Activated CD8-positive, alpha-beta memory T cell treated with anti-CD3 and anti-CD28 coated beads, Interleukin-2, amount 50 U/mL, for 4 hours (primary cell): ENCODE results near the gene FOXO1.
A peak's percentile ranks its signal among the peaks of the same experiment; 100 is the strongest.

Source experiments
- DNase-seq: peaks from one replicate; pipeline ENCODE4 v3.0.0-alpha.2; 2020

The FOXO1 gene

DNA sequence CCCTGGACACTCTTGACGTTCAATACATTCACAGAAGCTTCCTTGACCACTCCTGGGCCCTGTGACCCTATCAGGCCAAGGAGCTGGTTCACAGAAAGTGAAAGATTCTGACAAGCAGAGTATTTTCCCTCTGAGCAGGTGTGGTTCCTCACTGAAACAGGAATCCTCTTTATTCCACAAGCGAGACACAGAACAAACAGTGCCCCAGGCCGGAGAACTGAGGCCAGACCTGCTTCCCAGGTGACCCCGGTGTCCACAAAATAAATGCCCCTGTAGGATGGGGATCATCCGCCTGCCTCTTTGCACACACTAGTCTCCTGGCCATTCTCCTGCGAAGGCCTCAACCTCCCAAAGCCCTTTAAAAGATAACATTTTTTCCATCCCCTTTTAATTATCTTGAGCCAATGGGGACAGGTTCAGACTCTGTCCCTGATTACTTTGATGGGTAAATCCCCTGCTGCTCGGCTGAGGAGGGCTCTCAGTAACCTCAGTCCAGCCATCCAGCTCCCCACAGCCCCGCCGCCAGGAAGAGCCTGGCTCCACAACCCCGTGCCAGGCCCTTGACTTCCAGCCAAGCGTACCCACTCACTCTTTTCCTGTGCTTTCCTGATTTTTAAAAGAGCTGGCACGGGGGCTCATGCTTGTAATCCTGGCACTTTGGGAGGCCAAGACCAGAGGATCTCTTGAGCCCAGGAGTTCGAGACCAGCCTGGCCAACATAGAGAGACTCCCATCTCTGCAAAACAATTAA, 129.1 kb downstream of the FOXO1 start:
- DNase-seq, result no peak

DNA sequence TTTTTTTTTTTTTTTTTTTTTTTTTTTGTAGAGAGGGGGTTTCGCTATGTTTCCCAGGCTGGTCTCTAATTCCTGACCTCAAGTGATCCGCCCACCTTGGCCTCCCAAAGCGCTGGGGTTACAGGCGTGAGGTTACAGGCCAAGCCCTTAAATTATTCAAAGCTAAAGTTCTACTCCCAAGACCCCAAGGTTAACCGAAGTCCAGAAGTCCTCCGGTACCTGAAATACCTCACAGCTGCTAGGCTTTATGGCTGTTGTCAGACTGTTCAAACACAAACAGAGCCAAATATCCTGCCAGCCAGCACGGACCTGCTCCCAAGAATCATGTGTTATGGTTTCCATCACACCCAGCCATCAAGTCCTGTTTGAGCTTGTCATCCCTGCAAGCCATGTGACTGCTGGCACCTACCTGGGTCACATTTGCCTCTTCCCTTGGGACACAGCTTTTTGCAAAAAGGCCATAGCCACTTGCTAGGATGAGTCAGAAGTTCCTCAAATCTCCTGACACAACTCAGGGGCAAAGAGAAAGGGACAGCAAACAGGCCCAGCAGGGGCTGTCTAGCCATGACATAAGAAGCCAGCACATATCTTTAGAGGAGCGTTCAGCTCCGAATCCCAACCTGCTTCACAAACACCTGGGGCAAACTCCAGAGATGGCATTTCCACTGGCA, 129.9 kb downstream of the FOXO1 start:
- DNase-seq, result no peak

DNA sequence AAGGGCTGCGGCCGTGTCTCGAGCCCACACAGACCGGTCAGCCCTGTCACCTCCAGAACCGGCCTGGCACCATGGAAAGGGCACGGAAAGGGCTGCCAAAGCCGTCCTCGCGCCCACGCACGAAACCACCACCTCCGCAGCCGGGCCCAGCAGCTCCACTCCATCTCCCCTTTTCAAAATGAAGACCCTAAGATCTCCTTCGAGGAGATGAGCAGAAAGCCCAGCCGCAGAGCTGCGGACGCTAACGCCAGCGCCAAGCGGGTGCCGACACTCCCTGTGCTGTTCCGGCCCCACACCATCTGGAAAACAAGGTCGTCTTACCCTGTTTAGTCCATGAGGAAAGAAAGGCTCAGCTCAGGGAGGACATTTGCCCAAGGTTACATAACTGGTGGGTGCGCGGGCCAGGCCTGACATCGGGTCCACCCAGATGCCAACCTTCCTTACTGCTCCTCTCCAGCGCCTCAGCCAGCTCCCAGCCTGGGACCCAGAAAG, 131.1 kb downstream of the FOXO1 start:
- no peak for DNase-seq

DNA sequence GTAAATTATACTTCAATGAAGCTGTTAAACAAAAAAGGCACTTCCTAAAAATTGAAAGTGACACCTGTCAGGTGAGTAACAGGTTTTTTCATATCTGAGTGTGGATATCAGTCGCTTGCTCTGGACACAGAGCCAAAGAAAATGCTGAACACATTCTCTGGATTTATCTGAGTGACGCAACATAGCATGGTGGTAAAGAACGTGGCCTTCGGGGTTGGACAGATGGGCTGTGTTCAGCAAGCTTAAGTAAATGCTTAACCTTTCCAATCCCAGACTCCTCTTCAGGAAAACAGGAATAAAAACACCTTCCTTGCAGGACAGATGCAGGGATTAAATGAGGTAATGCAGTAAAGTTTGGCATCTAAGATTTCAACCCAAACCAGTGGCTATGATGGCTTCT, 132.0 kb downstream of the FOXO1 start:
- no peak for DNase-seq

DNA sequence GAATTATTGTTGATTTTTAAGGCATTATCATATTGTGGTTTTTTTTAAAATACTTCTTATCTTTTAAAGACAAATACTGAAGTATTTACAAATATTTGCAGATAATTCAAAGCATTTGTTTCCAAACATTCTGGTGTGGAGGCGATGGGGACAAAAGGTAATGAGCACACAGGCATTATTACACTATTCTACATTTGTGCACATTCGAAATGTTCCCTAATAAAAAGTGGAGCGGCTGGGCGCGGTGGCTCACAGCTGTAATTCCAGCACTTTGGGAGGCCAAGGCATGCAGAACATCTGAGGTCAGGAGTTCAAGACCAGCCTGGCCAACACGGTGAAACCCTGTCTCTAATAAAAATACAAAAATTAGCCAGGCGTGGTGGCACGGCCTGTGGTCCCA, 133.4 kb downstream of the FOXO1 start:
- no peak for DNase-seq

DNA sequence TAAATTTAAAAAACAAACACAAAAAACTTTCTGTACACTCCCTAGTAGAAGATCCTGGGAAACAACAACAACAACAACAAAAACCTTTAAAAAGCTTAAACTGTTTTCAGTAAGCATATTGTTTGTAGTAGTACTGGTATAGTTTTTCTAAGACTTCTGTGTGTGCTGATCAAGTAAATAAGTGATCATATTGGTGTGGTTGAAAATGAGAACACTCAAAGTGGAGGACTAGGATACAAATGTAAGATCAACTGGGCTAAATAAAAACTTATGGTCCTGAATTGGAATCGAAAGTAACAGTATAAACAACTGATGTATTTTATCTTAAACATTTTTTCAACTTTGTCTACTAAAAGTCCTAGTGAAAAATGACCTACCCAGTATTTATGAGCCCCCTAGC, 135.5 kb downstream of the FOXO1 start:
- DNase-seq, result no peak

DNA sequence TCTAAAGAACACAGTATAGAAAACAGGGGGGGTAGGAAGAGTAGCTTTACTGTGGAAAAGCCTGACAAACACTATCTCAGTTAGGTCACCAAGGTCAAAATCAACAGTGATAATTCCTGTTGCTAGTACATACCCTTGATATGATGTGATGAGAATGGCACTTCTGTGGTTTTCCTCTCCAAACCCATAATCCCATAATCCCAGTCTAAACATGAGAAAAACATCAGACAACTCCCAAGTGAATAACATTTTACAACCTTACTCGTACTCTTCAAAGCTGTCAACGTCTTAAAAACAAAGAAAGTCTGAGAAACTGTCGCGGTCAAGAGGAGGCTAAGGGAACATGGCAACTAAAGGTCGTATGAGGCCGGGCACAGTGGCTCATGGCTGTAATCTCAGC, 137.6 kb downstream of the FOXO1 start:
- DNase-seq, result no peak

DNA sequence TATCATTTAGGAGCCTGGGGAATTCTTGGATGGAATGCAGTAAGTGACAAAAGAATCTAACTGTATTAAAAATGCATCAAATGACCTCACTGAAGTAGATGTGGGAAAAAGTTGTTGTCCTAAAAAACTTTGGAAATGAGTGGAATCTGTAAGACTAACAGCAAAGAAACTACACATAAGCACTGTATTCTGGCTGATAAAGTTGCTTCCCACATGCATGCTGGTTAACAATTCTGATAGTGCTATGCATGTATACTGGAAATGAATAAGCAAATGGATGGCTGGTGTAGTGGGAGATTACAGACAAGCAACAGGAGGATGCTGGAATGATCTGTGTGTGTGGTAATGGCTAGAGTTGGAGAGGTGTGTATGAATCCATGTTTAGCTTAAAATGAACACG, 138.5 kb downstream of the FOXO1 start:
- DNase-seq, result no peak

DNA sequence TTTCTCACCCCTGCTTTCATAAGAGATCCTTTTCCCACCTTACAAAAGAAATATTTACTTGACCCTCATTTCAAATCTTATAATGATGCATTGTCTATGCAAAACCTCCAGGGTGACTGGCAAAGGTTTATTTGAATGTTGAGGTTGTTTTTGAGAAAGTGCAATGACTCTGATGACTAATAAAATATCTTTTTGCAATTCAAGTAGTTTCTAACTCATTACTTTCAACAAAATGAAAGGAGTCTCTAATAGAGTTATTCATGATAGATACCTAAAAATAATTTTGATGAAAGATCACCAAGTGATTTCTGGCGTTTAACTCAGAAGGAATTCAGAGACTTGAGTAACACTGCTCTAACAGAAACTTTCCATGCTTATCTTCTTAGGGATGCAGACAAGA, 144.2 kb downstream of the FOXO1 start:
- no peak for DNase-seq

DNA sequence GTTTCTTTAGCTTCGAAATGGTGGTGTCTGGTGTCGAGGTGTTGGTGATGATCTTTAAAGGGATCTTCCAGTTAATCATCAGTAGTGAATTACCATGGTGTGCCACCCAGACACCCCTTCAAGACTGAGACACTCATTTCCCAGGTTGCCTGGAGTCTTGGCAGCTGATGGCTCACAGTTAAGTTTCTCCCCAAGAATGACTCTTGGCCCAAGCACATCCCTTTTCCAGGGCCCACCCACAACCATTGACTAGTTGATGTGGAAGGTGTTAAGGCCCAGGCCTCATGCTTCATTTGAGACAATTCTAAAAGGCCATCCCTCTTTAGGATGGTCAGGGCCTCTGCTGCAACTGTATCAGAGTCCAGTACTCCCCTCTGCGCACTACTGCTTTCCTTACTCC, 145.5 kb downstream of the FOXO1 start:
- DNase-seq, result no peak

DNA sequence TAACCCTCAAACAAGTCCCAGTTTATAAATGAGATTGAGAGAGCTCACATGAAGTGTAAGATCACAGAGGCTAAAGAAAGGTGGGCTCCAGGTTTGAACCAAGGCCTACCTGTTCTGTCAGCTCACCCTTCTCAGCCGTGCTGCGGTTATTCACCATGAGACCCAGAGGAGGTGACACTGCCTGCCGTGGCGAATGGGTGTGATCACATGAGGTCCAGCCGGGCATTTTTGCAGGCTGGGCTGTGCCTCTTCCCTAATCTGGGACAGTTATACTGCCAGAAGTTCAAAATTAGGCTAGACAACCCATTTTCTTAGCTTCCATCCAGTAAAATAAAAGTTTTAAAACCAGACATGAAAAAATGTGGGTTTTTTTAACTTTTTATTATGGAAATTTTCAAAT, 146.8 kb downstream of the FOXO1 start:
- no peak for DNase-seq

DNA sequence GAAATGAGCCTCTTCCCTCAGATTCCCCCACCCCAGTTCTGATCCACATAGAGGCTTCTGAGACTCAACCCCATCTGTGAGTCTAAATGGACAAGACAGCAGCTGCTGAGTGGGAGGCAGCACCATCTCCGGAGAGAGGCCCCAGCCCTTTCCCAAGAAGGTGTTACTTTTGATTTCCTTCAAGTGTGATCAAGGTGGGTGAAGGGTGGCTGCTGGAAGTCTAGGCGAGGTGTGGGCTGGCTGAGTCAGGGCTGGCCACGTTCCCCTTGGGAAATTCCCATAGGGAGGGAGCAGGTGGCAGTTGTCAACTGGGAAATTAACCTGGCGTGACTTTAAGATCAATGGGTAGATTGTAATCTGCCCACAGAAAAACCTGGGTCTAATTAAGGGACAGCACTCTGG, 148.0 kb downstream of the FOXO1 start:
- peak; percentile 28 for DNase-seq

DNA sequence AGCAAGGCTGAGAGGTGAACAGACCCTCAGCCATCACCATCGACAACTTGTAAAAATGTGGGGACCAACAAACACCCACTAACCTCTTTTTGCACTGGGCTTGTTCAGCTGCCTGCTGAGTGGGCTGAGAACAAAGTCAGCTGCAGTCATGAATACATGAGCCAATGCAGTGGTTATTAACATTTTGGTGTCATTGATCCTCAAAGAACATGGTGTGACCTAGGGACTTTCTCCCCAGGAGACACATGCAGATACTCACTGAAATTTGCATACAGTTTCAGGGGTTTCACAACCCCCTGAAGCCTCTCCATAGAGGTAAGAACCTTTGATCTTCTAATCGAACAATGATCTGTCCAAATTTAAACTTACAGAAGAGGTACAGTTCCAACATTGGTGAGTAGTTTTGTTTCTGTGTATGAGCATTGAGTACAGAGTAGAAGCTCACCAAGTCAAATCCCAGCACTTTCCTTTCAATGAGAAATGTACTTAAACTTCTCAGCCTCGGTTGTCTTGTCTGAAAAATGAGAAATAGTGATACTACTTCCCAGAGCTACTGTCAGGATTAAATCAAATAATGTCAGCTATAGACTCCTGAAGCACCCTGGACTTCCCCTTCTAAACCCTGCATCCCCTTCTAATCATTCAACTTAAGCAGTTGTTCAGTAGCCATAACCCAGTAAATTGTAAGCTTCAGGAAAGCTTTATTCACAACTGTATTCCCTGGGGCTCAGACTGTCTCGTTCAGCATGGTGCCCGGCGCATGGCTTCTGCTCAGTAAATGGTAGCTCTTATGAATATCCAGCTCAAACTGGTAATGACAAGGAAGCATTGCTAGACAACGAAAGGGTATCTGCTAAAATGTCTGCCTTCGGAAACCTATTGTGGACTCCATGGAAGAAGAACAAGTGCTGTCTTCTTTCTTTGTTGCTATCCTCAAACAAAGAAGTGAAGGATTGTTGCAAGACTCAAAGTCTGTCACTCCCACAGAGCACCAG, 148.7 kb downstream of the FOXO1 start:
- DNase-seq, result no peak

DNA sequence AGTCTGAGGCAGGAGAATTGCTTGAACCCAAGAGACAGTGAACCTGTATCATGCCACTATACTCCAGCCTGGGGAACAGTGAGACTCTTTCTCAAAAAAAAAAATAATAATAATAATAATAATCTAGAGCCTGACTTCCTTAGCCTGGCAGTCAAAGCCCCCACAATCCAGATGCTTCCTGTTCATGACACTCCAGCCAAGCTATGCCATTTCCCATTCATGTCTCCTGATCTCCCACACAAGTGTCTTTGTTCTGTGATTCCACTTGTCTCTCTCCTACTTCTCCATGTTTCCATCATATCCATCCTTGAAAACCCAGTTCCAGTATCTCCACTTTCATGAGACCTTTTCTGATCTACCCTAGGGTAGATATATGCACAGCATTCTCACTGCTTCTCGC, 150.7 kb downstream of the FOXO1 start:
- no peak for DNase-seq

DNA sequence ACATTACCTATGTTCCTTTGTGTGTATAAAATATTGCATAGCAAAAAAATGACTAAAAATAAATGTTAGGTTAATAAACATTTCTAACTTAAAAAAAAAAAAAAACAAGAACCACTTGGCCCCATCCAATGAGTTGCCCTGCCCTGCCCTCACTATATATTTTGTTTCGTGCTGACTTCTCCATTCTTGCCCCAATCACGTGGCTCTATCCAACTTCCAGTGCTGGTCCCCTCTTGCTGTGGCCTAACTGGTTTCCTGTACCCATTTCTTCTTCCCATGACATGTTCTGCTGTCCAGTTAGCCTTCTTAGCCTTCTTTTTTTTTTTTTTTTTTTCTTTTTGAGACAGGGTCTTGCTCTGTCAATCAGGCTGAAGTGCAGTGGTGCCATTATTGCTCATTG, 151.6 kb downstream of the FOXO1 start:
- DNase-seq, result no peak

DNA sequence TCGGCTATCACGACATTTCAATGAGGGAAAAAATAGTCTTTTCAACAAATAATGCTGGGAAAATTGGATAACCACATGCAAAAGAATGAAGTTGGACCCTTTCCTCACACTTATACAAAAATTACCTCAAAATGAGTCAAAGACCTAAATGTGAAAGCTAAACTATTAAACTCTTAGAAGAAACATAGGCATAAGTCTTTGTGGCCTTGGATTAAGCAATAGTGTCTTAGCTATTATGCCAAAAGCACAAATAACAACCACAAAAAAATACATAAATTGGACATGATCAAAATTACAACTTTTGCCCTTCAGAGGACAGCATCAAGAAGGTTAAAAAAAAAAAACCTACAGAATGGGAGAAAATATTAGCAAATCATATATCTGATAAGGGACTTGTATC, 156.6 kb downstream of the FOXO1 start:
- DNase-seq, result no peak

DNA sequence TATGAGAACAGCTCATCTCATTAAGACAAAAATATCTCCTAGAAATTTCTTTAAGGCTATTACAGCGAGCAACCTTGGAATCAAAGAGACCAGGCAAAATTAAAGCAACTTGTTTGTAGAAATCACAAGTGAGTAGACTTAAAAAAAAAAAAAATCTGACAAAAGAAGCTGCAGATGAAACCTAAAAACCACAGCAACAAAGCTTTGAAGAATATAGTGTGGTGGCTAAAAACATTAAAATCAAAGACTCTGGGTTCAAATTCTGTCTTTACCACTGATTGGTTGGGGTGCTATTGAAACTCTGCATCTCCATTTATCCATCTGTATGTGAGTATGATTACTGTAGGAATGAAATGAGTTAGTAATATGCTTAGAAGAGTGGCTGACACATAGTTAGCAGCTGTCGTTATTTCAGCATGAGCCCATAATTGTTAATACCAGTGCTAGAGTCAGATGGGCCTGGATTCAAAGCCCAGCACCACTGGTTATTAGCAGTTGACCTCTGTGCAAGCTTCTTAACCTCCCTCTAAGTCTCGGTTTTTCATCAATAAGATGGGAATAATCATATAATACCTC, 157.6 kb downstream of the FOXO1 start:
- no peak for DNase-seq

DNA sequence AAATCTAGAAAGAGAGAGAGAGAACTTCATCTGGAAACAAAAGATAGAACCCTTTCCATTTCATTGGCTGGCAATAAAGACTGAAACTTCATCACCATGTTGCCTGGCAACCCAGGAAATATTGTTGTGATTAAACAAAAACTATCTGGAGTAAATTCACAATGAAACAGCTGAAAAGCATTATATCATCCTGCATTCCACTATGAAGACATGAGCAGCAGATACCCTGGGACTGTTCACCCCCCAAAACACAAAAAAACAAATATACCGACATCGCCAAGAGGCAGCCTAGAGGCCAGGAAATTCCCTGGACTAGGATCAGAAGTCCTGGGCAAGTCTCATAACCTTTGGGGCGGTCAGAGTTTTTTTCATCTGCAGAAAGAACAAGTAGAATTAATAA, 158.3 kb downstream of the FOXO1 start:
- DNase-seq, result no peak

DNA sequence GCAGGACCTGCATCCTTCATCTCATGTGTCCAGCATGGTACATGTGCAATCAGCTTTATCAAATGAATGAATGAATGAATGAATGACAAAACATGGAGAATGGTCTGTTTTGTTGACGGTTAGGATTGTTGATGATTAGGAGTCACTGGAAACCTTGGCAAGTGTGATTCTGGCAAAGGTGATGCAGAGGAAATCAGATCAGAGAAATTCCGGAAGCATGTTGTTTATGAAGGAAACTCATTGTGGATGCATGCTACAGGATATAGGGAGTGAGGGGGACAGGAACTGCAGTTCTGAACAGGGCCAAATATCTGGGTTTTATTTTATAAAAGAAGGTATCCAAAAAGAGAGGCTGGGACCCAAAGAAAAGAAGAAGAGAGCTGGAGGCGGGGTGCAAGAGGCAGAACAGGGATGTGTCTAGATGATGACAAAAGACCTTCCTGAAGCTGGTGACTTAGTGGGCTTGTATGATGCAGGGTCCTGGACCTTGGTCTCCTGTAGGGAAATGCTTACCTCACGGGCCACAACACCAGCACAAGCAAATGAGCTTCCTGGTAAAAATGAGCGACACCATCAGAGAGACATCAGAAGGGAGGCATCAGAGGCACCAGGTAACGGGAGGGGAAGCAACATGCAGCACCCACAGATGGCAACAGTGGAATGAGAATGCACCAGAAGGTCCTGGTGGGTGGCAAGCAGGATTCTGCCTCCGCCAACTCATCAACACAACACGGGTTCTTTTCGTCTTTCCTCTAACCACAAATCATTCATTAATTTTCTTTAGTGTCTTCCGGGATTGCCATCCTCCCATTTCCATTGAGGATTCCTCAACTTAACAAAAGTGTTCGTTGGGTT, 159.6 kb downstream of the FOXO1 start:
- DNase-seq, result no peak
